ENCODE results near the gene SRGAP3.
A peak's percentile ranks its signal among the peaks of the same experiment; 100 is the strongest.

SRGAP3 gene

GRCh38 chr3:9178697-9179096 lies 70.7 kb downstream of the SRGAP3 start:
- TF ChIP-seq CTCF (IDR thresholded peaks at IDR 0.05; ENCODE audit: extremely low read depth, missing control alignments), result no peak
- no peak for DNase-seq (ENCODE audit: low spot score)

GRCh38 chr3:9175421-9175820 lies 74.0 kb downstream of the SRGAP3 start:
- no peak for TF ChIP-seq CTCF (IDR thresholded peaks at IDR 0.05; ENCODE audit: extremely low read depth, missing control alignments)
- DNase-seq (ENCODE audit: low spot score), result no peak

DNA sequence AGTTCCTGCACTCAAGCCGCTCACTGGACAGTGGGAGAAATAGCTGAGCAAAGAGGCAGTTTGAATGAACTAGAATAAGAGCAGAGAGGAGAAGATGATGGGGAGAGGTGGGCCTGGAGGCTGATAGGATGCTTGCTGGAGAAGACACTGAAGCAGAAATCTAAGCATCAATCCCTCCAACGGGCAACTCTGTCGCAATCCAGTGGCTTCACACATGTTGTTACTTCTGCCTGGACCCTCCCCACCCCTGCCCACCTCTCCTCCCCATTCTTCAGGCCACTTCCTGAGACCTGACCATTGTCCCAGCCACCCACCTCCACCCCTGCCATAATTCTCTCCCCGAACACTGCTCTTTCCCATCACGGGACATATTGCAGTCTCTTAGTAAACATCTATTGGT lies 76.0 kb downstream of the SRGAP3 start:
- TF ChIP-seq CTCF (IDR thresholded peaks at IDR 0.05; ENCODE audit: extremely low read depth, missing control alignments), result no peak
- no peak for DNase-seq (ENCODE audit: low spot score)

GRCh38 chr3:9172851-9173321 lies 76.6 kb downstream of the SRGAP3 start:
- TF ChIP-seq CTCF (IDR thresholded peaks at IDR 0.05; ENCODE audit: extremely low read depth, missing control alignments), result no peak
- DNase-seq (ENCODE audit: low spot score), result no peak

DNA sequence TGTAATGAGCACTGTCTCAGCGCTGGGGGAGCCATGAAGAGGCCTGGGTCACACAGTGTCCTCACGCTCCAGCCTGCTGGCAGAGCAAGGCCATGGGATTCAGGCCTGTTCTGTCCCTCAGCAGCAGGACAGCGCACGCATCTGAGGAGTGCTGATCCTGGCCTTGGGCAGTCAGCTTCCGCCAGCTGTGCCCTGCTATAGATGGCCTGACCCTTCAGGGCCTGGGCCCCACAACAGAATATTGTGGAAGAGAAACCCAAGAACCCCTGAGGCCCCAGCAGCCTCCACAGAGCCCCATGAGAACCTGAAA lies 78.6 kb downstream of the SRGAP3 start:
- no peak for DNase-seq (ENCODE audit: low spot score)
- no peak for TF ChIP-seq CTCF (IDR thresholded peaks at IDR 0.05; ENCODE audit: extremely low read depth, missing control alignments)

DNA sequence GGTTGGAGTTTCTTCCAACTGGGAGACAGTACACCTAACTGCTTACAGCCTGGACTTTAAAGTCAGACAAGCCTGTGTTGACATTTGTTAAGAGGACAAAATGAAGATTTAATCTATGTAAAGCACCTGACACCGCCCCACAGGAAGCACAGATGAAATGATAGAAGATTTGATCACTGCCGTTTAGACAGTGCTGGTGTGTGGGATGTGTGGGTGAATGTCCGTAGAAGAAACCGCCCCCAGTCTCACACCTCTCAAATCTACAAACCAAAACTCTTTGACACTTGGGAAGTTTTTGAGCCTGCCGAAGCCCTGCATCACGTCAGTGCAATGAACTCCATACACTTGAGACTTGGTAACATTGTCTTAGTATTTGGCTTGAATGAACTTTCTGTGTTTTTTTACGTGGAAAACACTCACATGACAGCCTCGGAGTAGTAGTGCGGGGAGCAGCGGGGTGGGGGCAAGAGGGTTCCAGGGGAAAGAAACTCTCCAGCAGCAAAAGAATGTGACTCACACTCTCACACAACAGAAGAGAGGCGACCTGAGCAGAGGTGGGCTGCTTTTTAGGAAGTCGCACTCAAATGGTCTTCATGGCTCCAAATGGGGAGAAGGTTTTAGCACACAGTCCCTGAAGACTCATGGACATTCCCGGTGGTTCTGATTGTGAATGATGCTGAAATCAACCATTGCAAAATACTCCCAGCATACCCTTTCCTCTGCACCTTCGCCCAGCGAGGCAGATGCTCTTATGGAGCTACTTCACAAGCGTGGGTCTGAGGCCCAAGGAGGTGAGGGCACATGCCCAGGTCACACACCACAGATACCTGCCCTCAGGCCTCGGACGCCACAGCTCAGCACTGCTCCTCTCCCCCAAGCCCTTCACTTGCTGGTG lies 79.2 kb downstream of the SRGAP3 start:
- no peak for TF ChIP-seq CTCF (IDR thresholded peaks at IDR 0.05; ENCODE audit: extremely low read depth, missing control alignments)
- peak; percentile 22 for DNase-seq (ENCODE audit: low spot score)

GRCh38 chr3:9169326-9169725 lies 80.1 kb downstream of the SRGAP3 start:
- TF ChIP-seq CTCF (IDR thresholded peaks at IDR 0.05; ENCODE audit: extremely low read depth, missing control alignments), result no peak
- DNase-seq (ENCODE audit: low spot score), result no peak
